Heart right ventricle (tissue), 16 donors: ENCODE results near the gene MVK. TPM values are rescaled to one million over a fixed set of nuclear protein-coding genes. Genes with fewer than 3 reads are reported as not detected.

Experiments
- ATAC-seq, 8 donors: fragments of 200-7000 bp; cut with Tn5 transposase; one replicate each; pipeline ENCODE4 v1.9.1; 2020; ENCODE audit warnings: mild to moderate bottlenecking in 8 of 8, moderate library complexity in 8 of 8, moderate number of reproducible peaks in 1 of 8
- DNase-seq, 2 donors: peaks; one replicate each; pipeline ENCODE4 v3.0.0-alpha.2; 2020
- H3K27ac ChIP-seq, 10 donors: fragments of 200-600 bp; sonication (generic) in 2 of 10; one replicate each; pipeline versions ENCODE4 v1.5.0 to v1.8.0; 2020 to 2022; ENCODE audit warnings: mild to moderate bottlenecking in 3 of 10
- H3K27me3 ChIP-seq, 7 donors: fragments of 200-600 bp; one replicate each; pipeline ENCODE4 v1.8.0; 2021 to 2022; ENCODE audit warnings: mild to moderate bottlenecking in 2 of 7
- H3K36me3 ChIP-seq, 9 donors: fragments of 200-600 bp; sonication (generic) in 1 of 9; one replicate each; pipeline versions ENCODE4 v1.5.0 to v1.8.0; 2020 to 2022; ENCODE audit warnings: mild to moderate bottlenecking in 2 of 9
- H3K4me1 ChIP-seq, 9 donors: fragments of 200-600 bp; sonication (generic) in 1 of 9; one replicate each; pipeline versions ENCODE4 v1.5.0 to v1.8.0; 2020 to 2022; ENCODE audit warnings: mild to moderate bottlenecking in 4 of 9
- H3K4me3 ChIP-seq, 10 donors: fragments of 200-600 bp; sonication (generic) in 2 of 10; one replicate each; pipeline versions ENCODE4 v1.5.0 to v1.8.0; 2020 to 2022; ENCODE audit warnings: mild to moderate bottlenecking in 7 of 10, moderate library complexity in 2 of 10
- H3K9me3 ChIP-seq, 11 donors: fragments of 200-600 bp in 10 of 11; sonication (generic) in 2 of 11; one replicate each; pipeline versions ENCODE4 v1.5.0 to v1.8.0; 2013 to 2022; ENCODE audit warnings: mild to moderate bottlenecking in 2 of 11, control low read depth in 1 of 11, moderate library complexity in 1 of 11
- WGBS, 2 donors: extraction: QIAGEN DNeasy Blood & Tissue Kit; methylation state at CpG; one replicate each; pipeline ENCODE4 v1.1.7; 2013; ENCODE audit warnings: inconsistent platforms in 1 of 2; 5-methylcytosine and 5-hydroxymethylcytosine counted together
- intact Hi-C, 10 donors: fragments of 100-400 bp; cut with DNase I; formaldehyde crosslinking; loops; one replicate each; pipeline versions ENCODE4 v1.11.1 to v1.14.2; 2022
- polyA plus RNA-seq, 2 donors: library from polyadenylated mRNA; stranded (reverse); fragments of 200-250 nt; gene quantifications; one replicate each; pipeline ENCODE4 v1.2.3, GENCODE V29; 2013
- total RNA-seq, 10 donors: library from RNA; stranded (reverse); fragmentation: NEBNext Ultra II Directional in 3 of 10; extraction: Animal tissue kit (Norgen Biotek cat#: 25700) in 3 of 10; gene quantifications; one replicate each; pipeline versions ENCODE4 v1.2.1 to v1.2.4, GENCODE V29; 2021 to 2023
- TF ChIP-seq, protein P1 (sequence below), 9 donors: fragments of 200-600 bp; sonication (generic) in 2 of 9; IDR thresholded peaks; one replicate each; pipeline versions ENCODE4 v1.5.0 to v1.8.0; 2021 to 2022; ENCODE audit warnings: antibody characterized with exemption in 9 of 9, mild to moderate bottlenecking in 5 of 9, moderate library complexity in 1 of 9
- donor health status: Arrhythmogenic right ventricular cardiomyopathy.
- donor health status: ischemic (EF 13 %, LVEDD 7.1; RV severe dilation, severe dysfunction).
- donor health status: healthy with polysubstance abuse.
- donor health status: DM: no; HTN: yes; CAD: no.
- donor health status: DM: no; HTN: no; CAD: no.
- donor health status: ischemic (EF 25% LVEDD 6.9; RV normal size, moderate dysfunction).
- donor health status: ischemic (EF 25% LVEDD 5.7; RV mildly dilated, moderate dysfunction).
- donor health status: healthy.
- donor health status: DM: yes; HTN: yes; CAD: no.
- donor health status: Ischemic cardiomyopathy.
- donor health status: ischemic (EF 35%, LVEDD 5.7; RV mildly dilated, moderate dysfunction).
- donor health status: nonischemic (EF 11% LVEDD 7.7; RV severe dilation, severe dysfunction).
- donor health status: DM: yes; HTN: yes; CAD: no.
- donor health status: PGD.
- donor health status: ischemic (EF 29% LVEDD 5.4; RV normal size, mild dysfunction).
- donor health status: nonischemic (EF 23%, LVEDD 6.1; RV moderate dilation, normal function).

MVK gene
- total and polyA plus RNA-seq, 12 donors, result 7.9 to 18.1 (median 9.3) TPM

DNA sequence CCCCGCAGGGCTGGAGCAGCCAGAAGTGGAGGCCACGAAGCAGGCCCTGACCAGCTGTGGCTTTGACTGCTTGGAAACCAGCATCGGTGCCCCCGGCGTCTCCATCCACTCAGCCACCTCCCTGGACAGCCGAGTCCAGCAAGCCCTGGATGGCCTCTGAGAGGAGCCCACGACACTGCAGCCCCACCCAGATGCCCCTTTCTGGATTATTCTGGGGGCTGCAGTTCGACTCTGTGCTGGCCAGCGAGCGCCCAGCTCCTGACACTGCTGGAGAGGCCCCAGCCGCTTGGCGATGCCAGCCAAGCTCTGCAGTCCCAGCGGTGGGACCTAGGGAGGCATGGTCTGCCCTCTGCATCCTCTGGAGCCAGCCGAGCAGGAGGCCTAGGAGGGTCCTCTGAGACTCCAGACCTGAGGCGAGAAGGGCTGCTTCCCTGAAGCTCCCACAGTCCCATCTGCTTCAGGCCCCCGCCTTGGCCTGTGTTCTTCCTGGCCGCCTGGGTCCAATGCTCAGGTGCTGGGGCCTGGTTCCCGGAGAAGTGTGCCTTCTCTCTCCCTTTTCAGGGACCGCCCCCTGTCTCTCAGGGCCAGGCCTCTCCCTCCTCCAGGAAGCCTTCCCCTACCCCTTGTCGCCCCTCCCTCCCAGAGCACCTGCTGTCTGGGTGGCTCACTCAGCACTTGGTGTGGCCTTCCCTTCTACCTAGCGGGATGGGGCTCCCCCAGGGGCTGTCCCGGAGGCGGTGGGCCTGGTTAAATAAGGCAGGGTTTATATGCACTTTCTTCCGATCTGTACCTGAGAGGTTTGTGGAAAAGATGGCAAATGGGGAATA is 23.0 kb downstream of the MVK start:
- TF ChIP-seq, protein P1, sequence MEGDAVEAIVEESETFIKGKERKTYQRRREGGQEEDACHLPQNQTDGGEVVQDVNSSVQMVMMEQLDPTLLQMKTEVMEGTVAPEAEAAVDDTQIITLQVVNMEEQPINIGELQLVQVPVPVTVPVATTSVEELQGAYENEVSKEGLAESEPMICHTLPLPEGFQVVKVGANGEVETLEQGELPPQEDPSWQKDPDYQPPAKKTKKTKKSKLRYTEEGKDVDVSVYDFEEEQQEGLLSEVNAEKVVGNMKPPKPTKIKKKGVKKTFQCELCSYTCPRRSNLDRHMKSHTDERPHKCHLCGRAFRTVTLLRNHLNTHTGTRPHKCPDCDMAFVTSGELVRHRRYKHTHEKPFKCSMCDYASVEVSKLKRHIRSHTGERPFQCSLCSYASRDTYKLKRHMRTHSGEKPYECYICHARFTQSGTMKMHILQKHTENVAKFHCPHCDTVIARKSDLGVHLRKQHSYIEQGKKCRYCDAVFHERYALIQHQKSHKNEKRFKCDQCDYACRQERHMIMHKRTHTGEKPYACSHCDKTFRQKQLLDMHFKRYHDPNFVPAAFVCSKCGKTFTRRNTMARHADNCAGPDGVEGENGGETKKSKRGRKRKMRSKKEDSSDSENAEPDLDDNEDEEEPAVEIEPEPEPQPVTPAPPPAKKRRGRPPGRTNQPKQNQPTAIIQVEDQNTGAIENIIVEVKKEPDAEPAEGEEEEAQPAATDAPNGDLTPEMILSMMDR (IDR thresholded peaks at IDR 0.05), result no peak
- ATAC-seq, result no peak
- intact Hi-C loops, result loop anchor here (1.0 to 10.0 kb wide), 9 partner anchors 79 to 278 kb away; partner anchors contain the start of gene FAM222A (in 7 of the 10)

GRCh38 chr12:109597414-109597794 is 23.8 kb downstream of the MVK start:
- Histone ChIP-seq H3K27me3 (no peaks in the 10 kb centered on the region), H3K9me3 (no peaks in the 10 kb centered on the region), H3K36me3 (peaks cover 0 to 41% (median 0%) of the 10 kb centered on the region in 9 donors), H3K4me3 (no peak overlapping the region), H3K4me1 (peaks cover 0 to 26% (median 13%) of the 10 kb centered on the region in 9 donors), H3K27ac (no peak overlapping the region)
- intact Hi-C loops, result loop anchor here (1.0 to 10.0 kb wide), 9 partner anchors 80 to 277 kb away; partner anchors contain the start of gene FAM222A (in 7 of the 10)
- DNase-seq (no peak), ATAC-seq (peak in 3 of 8 donors; percentile 1 to 4 (median 2))
- TF ChIP-seq, protein P1 (IDR thresholded peaks at IDR 0.05), result no peak
- 41 to 43% methylated on average over 11 of the region's 11 CpGs for WGBS, 2 donors

More for the DNA sequence above, 23.0 kb downstream of the MVK start:
- Histone ChIP-seq H3K4me3 (no peak overlapping the region), H3K27me3 (no peaks in the 10 kb centered on the region), H3K4me1 (peaks cover 0 to 27% (median 13%) of the 10 kb centered on the region in 9 donors), H3K36me3 (peaks cover 0 to 48% (median 0%) of the 10 kb centered on the region in 9 donors), H3K9me3 (no peaks in the 10 kb centered on the region), H3K27ac (no peak overlapping the region)
- DNase-seq, result no peak
- 90% methylated on average over 24 of the region's 24 CpGs for WGBS, 2 donors

GRCh38 chr12:109597795-109598427 is 24.3 kb downstream of the MVK start:
- TF ChIP-seq, protein P1 (IDR thresholded peaks at IDR 0.05), result peak; percentile 90 to 99 (median 97)
- 40 to 44% methylated on average over 27 of the region's 27 CpGs for WGBS, 2 donors
- H3K9me3 ChIP-seq, result no peaks in the 10 kb centered on the region
- DNase-seq, result peak; percentile 86 to 90
- no peaks in the 10 kb centered on the region for H3K27me3 ChIP-seq
- no peak overlapping the region for H3K4me3 ChIP-seq
- no peak overlapping the region for H3K27ac ChIP-seq
- peaks cover 0 to 26% (median 12%) of the 10 kb centered on the region in 9 donors for H3K4me1 ChIP-seq
- intact Hi-C loops, result loop anchor here (1.0 to 10.0 kb wide), 9 partner anchors 81 to 277 kb away; partner anchors contain the start of gene FAM222A (in 7 of the 10)
- peak; percentile 75 to 93 (median 91) for ATAC-seq
- peaks cover 0 to 35% (median 0%) of the 10 kb centered on the region in 9 donors for H3K36me3 ChIP-seq

- Histone ChIP-seq H3K36me3 (peaks cover 0 to 31% (median 0%) of the 10 kb centered on the region in 9 donors), H3K9me3 (no peaks in the 10 kb centered on the region), H3K4me1 (peaks cover 0 to 26% (median 11%) of the 10 kb centered on the region in 9 donors), H3K27ac (no peak overlapping the region), H3K27me3 (no peaks in the 10 kb centered on the region), H3K4me3 (no peak overlapping the region)
- ATAC-seq, result no peak
- DNase-seq, result no peak
- TF ChIP-seq, protein P1 (IDR thresholded peaks at IDR 0.05), result no peak
- intact Hi-C loops, result loop anchor here in 8 of 10 donors (5.0 to 10.0 kb wide), 7 partner anchors 81 to 276 kb away; partner anchors contain the start of gene FAM222A (in 7 of the 8)
- 77 to 81% methylated on average over 11 of the region's 11 CpGs for WGBS, 2 donors
Measured at GRCh38 chr12:109598428-109598854, 24.8 kb downstream of the MVK start.
